NCI-H2107 treated with DMSO at 0.1 percent for 48 hours (cell line): ENCODE results near the gene STXBP4.
"Not testable (repeated sequence)": the region's sequence is repeated elsewhere in the genome, so short reads cannot be mapped to it uniquely, and the experiment has no call there.

Experiments
- DNase-seq: peaks from one replicate; lab custom pipeline; 2025; ENCODE audit not compliant: unreplicated experiment; lab: John Stamatoyannopoulos, UW

Gene STXBP4

GRCh38 chr17:55038291-55038690 lies 69.7 kb downstream of the STXBP4 start:
- DNase-seq: no peak

- DNase-seq: no peak
Measured at GRCh38 chr17:55040611-55041010, 72.0 kb downstream of the STXBP4 start.

GRCh38 chr17:55053855-55054254 lies 85.3 kb downstream of the STXBP4 start:
- DNase-seq: no peak

GRCh38 chr17:55054429-55054828 lies 85.9 kb downstream of the STXBP4 start:
- no peak for DNase-seq

GRCh38 chr17:55056526-55056925 lies 88.0 kb downstream of the STXBP4 start:
- DNase-seq: no peak

GRCh38 chr17:55057184-55057583 lies 88.6 kb downstream of the STXBP4 start:
- no peak for DNase-seq

- no peak for DNase-seq
Measured at GRCh38 chr17:55059724-55060123, 91.2 kb downstream of the STXBP4 start.

GRCh38 chr17:55062921-55063320 lies 94.4 kb downstream of the STXBP4 start:
- no peak for DNase-seq

- no peak for DNase-seq
Measured at GRCh38 chr17:55063885-55064874, 95.6 kb downstream of the STXBP4 start.

- no peak for DNase-seq
Measured at GRCh38 chr17:55067697-55068439, 99.3 kb downstream of the STXBP4 start.

- no peak for DNase-seq
Measured at GRCh38 chr17:55068862-55069811, 100.6 kb downstream of the STXBP4 start.

GRCh38 chr17:55069983-55070529 lies 101.5 kb downstream of the STXBP4 start:
- no peak for DNase-seq

- no peak for DNase-seq
Measured at GRCh38 chr17:55072898-55073297, 104.3 kb downstream of the STXBP4 start.

- DNase-seq: not testable (repeated sequence)
Measured at GRCh38 chr17:55073467-55073866, 104.9 kb downstream of the STXBP4 start.

- DNase-seq: no peak
Measured at GRCh38 chr17:55081559-55081958, 113.0 kb downstream of the STXBP4 start.

- DNase-seq: no peak
Measured at GRCh38 chr17:55086635-55087058, 118.1 kb downstream of the STXBP4 start.

GRCh38 chr17:55089256-55089655 lies 120.7 kb downstream of the STXBP4 start:
- no peak for DNase-seq

- DNase-seq: peak; percentile 57
Measured at GRCh38 chr17:55090079-55090492, 121.5 kb downstream of the STXBP4 start.

GRCh38 chr17:55093353-55093752 lies 124.8 kb downstream of the STXBP4 start:
- no peak for DNase-seq

GRCh38 chr17:55098765-55099164 lies 130.2 kb downstream of the STXBP4 start:
- no peak for DNase-seq
